Muscle of leg (tissue), 11 donors: ENCODE results near the gene POLR1E. TPM values are rescaled to one million over a fixed set of nuclear protein-coding genes. Genes with fewer than 3 reads are reported as not detected.

Experiments
- DNase-seq: peaks from one replicate; pipeline ENCODE4 v3.0.0; 2013
- H3K27ac ChIP-seq: one replicate; pipeline ENCODE4 v1.5.1; 2013; ENCODE audit warnings: mild to moderate bottlenecking, low read length, control low read depth
- H3K27me3 ChIP-seq: one replicate; pipeline ENCODE4 v1.6.1; 2013; ENCODE audit warnings: low read length; ENCODE audit not compliant: control insufficient read depth, insufficient read depth
- H3K36me3 ChIP-seq: one replicate; pipeline ENCODE4 v1.6.1; 2013; ENCODE audit warnings: low read length; ENCODE audit not compliant: control insufficient read depth, insufficient read depth
- H3K4me1 ChIP-seq: one replicate; pipeline ENCODE4 v1.6.1; 2013; ENCODE audit warnings: low read length; ENCODE audit not compliant: control insufficient read depth, insufficient read depth
- H3K4me3 ChIP-seq: one replicate; pipeline ENCODE4 v1.5.1; 2013; ENCODE audit warnings: low read length, control low read depth
- H3K9me3 ChIP-seq: replicated peaks from 2 replicates; pipeline ENCODE4 v1.6.1; 2013; ENCODE audit warnings: low read depth, low read length; ENCODE audit not compliant: control insufficient read depth
- WGBS: methylation state at CpG from one replicate; pipeline ENCODE4 v1.1.5; 2013; ENCODE audit warnings: missing lambda C conversion rate; ENCODE audit not compliant: insufficient coverage; 5-methylcytosine and 5-hydroxymethylcytosine counted together
- polyA plus RNA-seq, 8 donors: library from polyadenylated mRNA; unstranded; fragments of 120-200 nt; gene quantifications; one replicate each; pipeline versions ENCODE4 v1.2.1 to v1.2.3, GENCODE V29; 2013; ENCODE audit warnings: inconsistent platforms in 1 of 8, low replicate concordance in 1 of 8; ENCODE audit not compliant: insufficient read length in 8 of 8, insufficient read depth in 1 of 8
- total RNA-seq: library from RNA; stranded (reverse); fragments of 120-200 nt; gene quantifications from one replicate; pipeline ENCODE4 v1.2.4, GENCODE V29; 2013

Gene POLR1E
- total and polyA plus RNA-seq, 9 donors, result 25.3 to 34.8 (median 31.2) TPM

GRCh38 chr9:37523916-37524315, 38.2 kb downstream of the POLR1E start:
- DNase-seq, result no peak
- 84% methylated on average over 6 of the region's 6 CpGs for WGBS
- H3K4me3 ChIP-seq, result no peak overlapping the region

GRCh38 chr9:37528652-37529471, 43.1 kb downstream of the POLR1E start:
- Histone ChIP-seq H3K4me3 (no peak overlapping the region), H3K4me1 (no peaks in the 10 kb centered on the region), H3K27ac (no peak overlapping the region), H3K27me3 (no peaks in the 10 kb centered on the region), H3K9me3 (no peaks in the 10 kb centered on the region), H3K36me3 (peaks cover 70% of the 10 kb centered on the region)
- WGBS, result 83% methylated on average over 14 of the region's 18 CpGs
- DNase-seq, result no peak

More at GRCh38 chr9:37523916-37524315, 38.2 kb downstream of the POLR1E start:
- no peaks in the 10 kb centered on the region for H3K27me3 ChIP-seq
- H3K27ac ChIP-seq, result no peak overlapping the region
- H3K9me3 ChIP-seq, result no peaks in the 10 kb centered on the region
- H3K36me3 ChIP-seq, result peaks cover 77% of the 10 kb centered on the region
- H3K4me1 ChIP-seq, result no peaks in the 10 kb centered on the region

- Histone ChIP-seq H3K27me3 (no peaks in the 10 kb centered on the region), H3K4me1 (no peaks in the 10 kb centered on the region), H3K27ac (no peak overlapping the region), H3K4me3 (no peak overlapping the region), H3K36me3 (peaks cover 66% of the 10 kb centered on the region), H3K9me3 (no peaks in the 10 kb centered on the region)
- no peak for DNase-seq
- 87% methylated on average over 3 of the region's 13 CpGs for WGBS
These were observed 46.0 kb downstream of the POLR1E start for GRCh38 chr9:37531699-37532098.

GRCh38 chr9:37534412-37534811, 48.7 kb downstream of the POLR1E start:
- peak overlapping the region; percentile 13 for H3K27ac ChIP-seq
- no peak for DNase-seq
- no peaks in the 10 kb centered on the region for H3K27me3 ChIP-seq
- H3K4me3 ChIP-seq, result no peak overlapping the region
- no peaks in the 10 kb centered on the region for H3K9me3 ChIP-seq
- no peaks in the 10 kb centered on the region for H3K4me1 ChIP-seq
- peaks cover 64% of the 10 kb centered on the region for H3K36me3 ChIP-seq
- 78% methylated on average over 3 of the region's 7 CpGs for WGBS

- 87% methylated on average over 5 of the region's 10 CpGs for WGBS
- DNase-seq, result no peak
- Histone ChIP-seq H3K4me3 (no peak overlapping the region), H3K27ac (no peak overlapping the region), H3K4me1 (no peaks in the 10 kb centered on the region), H3K9me3 (no peaks in the 10 kb centered on the region), H3K27me3 (no peaks in the 10 kb centered on the region), H3K36me3 (peaks cover 67% of the 10 kb centered on the region)
These were observed 49.2 kb downstream of the POLR1E start for GRCh38 chr9:37534901-37535300.

- WGBS, result 82% methylated on average over 6 of the region's 7 CpGs
- H3K36me3 ChIP-seq, result peaks cover 59% of the 10 kb centered on the region
These were observed 52.4 kb downstream of the POLR1E start for GRCh38 chr9:37538099-37538498.

GRCh38 chr9:37539634-37540033, 53.9 kb downstream of the POLR1E start:
- H3K4me3 ChIP-seq, result no peak overlapping the region
- no peak overlapping the region for H3K27ac ChIP-seq
- H3K36me3 ChIP-seq, result peaks cover 56% of the 10 kb centered on the region
- no peaks in the 10 kb centered on the region for H3K9me3 ChIP-seq
- DNase-seq, result no peak
- H3K27me3 ChIP-seq, result no peaks in the 10 kb centered on the region
- no peaks in the 10 kb centered on the region for H3K4me1 ChIP-seq

More at GRCh38 chr9:37538099-37538498, 52.4 kb downstream of the POLR1E start:
- DNase-seq, result no peak
- H3K27me3 ChIP-seq, result no peaks in the 10 kb centered on the region
- no peak overlapping the region for H3K4me3 ChIP-seq
- H3K9me3 ChIP-seq, result no peaks in the 10 kb centered on the region
- no peak overlapping the region for H3K27ac ChIP-seq
- H3K4me1 ChIP-seq, result no peaks in the 10 kb centered on the region

- peaks cover 50% of the 10 kb centered on the region for H3K36me3 ChIP-seq
- H3K27me3 ChIP-seq, result no peaks in the 10 kb centered on the region
- H3K4me1 ChIP-seq, result no peaks in the 10 kb centered on the region
- no peak overlapping the region for H3K4me3 ChIP-seq
- H3K27ac ChIP-seq, result no peak overlapping the region
- no peaks in the 10 kb centered on the region for H3K9me3 ChIP-seq
- no peak for DNase-seq
- WGBS, result no CpG with 5 or more reads among the region's 3 CpGs
These were observed 54.9 kb downstream of the POLR1E start for GRCh38 chr9:37540634-37541033.

- 97% methylated on average over 5 of the region's 8 CpGs for WGBS
- no peaks in the 10 kb centered on the region for H3K4me1 ChIP-seq
These were observed 55.7 kb downstream of the POLR1E start for GRCh38 chr9:37541465-37541864.

GRCh38 chr9:37542488-37542887, 56.7 kb downstream of the POLR1E start:
- no peaks in the 10 kb centered on the region for H3K4me1 ChIP-seq
- no peak overlapping the region for H3K27ac ChIP-seq
- no peaks in the 10 kb centered on the region for H3K27me3 ChIP-seq
- no peak for DNase-seq
- 93% methylated on average over 3 of the region's 6 CpGs for WGBS
- no peaks in the 10 kb centered on the region for H3K9me3 ChIP-seq
- H3K36me3 ChIP-seq, result peaks cover 34% of the 10 kb centered on the region
- H3K4me3 ChIP-seq, result no peak overlapping the region

More at GRCh38 chr9:37541465-37541864, 55.7 kb downstream of the POLR1E start:
- Histone ChIP-seq H3K4me3 (no peak overlapping the region), H3K27me3 (no peaks in the 10 kb centered on the region), H3K36me3 (peaks cover 41% of the 10 kb centered on the region), H3K9me3 (no peaks in the 10 kb centered on the region), H3K27ac (no peak overlapping the region)
- DNase-seq, result no peak
